Ovary (tissue), 9 donors: Measurements from ENCODE around the gene MUC21. TPM values are rescaled to one million over a fixed set of nuclear protein-coding genes. Genes with fewer than 3 reads are reported as not detected.

Source experiments
- DNase-seq, 5 donors: peaks; one replicate each; pipeline ENCODE4 v3.0.0-alpha.2; 2019 to 2020
- H3K27ac ChIP-seq, 2 donors: fragments of 200-600 bp; one replicate each; pipeline versions ENCODE4 v1.5.1 to v1.8.0; 2019 to 2022
- H3K27me3 ChIP-seq: fragments of 200-600 bp; one replicate; pipeline ENCODE4 v1.8.0; 2022
- H3K36me3 ChIP-seq: fragments of 200-600 bp; sonication (generic); one replicate; pipeline ENCODE4 v1.5.1; 2019
- H3K4me1 ChIP-seq: one replicate; pipeline ENCODE4 v1.8.1; 2013; ENCODE audit warnings: mild to moderate bottlenecking, moderate library complexity; ENCODE audit not compliant: insufficient read depth
- H3K4me3 ChIP-seq: fragments of 200-600 bp; sonication (generic); one replicate; pipeline ENCODE4 v1.5.1; 2017
- H3K9me3 ChIP-seq, 2 donors: fragments of 200-600 bp in 1 of 2; sonication (generic) in 1 of 2; one replicate each; pipeline versions ENCODE4 v1.5.1 to v1.8.1; 2013 to 2019; ENCODE audit warnings: mild to moderate bottlenecking in 1 of 2, moderate library complexity in 1 of 2
- EP300 ChIP-seq: sonication (generic); formaldehyde crosslinking; IDR thresholded peaks from one replicate; pipeline ENCODE4 v1.6.1; 2017; ENCODE audit warnings: antibody characterized with exemption
- POLR2A ChIP-seq: fragments of 450-650 bp; IDR thresholded peaks from one replicate; pipeline ENCODE4 v1.6.1; 2017; ENCODE audit warnings: antibody characterized with exemption, mild to moderate bottlenecking, moderate library complexity
- WGBS, 3 donors: extraction: QIAGEN DNeasy Blood & Tissue Kit in 1 of 3; methylation state at CpG; one replicate each; pipeline versions ENCODE4 v1.1.5 to v1.1.7; 2013 to 2017; 5-methylcytosine and 5-hydroxymethylcytosine counted together
- intact Hi-C, 4 donors: fragments of 100-400 bp; cut with DNase I; formaldehyde crosslinking; loops; one replicate each; pipeline versions ENCODE4 v1.11.0 to v1.15.1; 2022 to 2023
- polyA plus RNA-seq, 2 donors: library from polyadenylated mRNA; stranded (reverse); fragments of 200-250 nt in 1 of 2; fragments of 350-450 nt in 1 of 2; fragmentation: Illumina TruSeq in 1 of 2; extraction: RNeasy Lipid Tissue Mini Kit (QIAGEN cat#74804) in 1 of 2; gene quantifications; one replicate each; pipeline ENCODE4 v1.2.3, GENCODE V29; 2013 to 2014
- total RNA-seq, 7 donors: library from RNA; depleted of rRNA in 2 of 7; stranded (reverse); fragments of >200 nt in 2 of 7; fragmentation: NEBNext Ultra II Directional in 3 of 7; extraction: Animal tissue kit (Norgen Biotek cat#: 25700) in 3 of 7; gene quantifications; one replicate each; pipeline versions ENCODE4 v1.1.0 to v1.2.4, GENCODE V29; 2016 to 2023
- TF ChIP-seq, protein P1 (sequence below), 3 donors: fragments of 450-650 bp in 2 of 3; fragments of 200-600 bp in 1 of 3; IDR thresholded peaks; one replicate each; pipeline versions ENCODE4 v1.5.1 to v1.8.0; 2016 to 2022; ENCODE audit warnings: antibody characterized with exemption in 3 of 3, mild to moderate bottlenecking in 1 of 3
- donor health status: DM: no; HTN: no; CAD: no; lungs with moderate emphysema.
- donor health status: DM: no; HTN: no; CAD: no.
- donor health status: Bipolar disorder and iron deficiency.
- donor health status: DM: yes; HTN: yes; CAD: no.
- donor health status: DM: no; HTN: no; CAD: no.
- donor health status: DM: yes; HTN: yes; CAD: no.

MUC21 gene
- total and polyA plus RNA-seq, 9 donors, result not detected

GRCh38 chr6:31035862-31036497 is 52.5 kb downstream of the MUC21 start:
- DNase-seq, result no peak
- H3K36me3 ChIP-seq, result no peaks in the 10 kb centered on the region
- no peaks in the 10 kb centered on the region for H3K27me3 ChIP-seq
- no peak overlapping the region for H3K4me3 ChIP-seq
- no peak overlapping the region for H3K27ac ChIP-seq
- no peaks in the 10 kb centered on the region for H3K9me3 ChIP-seq
- 14 to 34% (median 16%) methylated on average over 4 of the region's 4 CpGs for WGBS, 3 donors
- TF ChIP-seq, protein P1, sequence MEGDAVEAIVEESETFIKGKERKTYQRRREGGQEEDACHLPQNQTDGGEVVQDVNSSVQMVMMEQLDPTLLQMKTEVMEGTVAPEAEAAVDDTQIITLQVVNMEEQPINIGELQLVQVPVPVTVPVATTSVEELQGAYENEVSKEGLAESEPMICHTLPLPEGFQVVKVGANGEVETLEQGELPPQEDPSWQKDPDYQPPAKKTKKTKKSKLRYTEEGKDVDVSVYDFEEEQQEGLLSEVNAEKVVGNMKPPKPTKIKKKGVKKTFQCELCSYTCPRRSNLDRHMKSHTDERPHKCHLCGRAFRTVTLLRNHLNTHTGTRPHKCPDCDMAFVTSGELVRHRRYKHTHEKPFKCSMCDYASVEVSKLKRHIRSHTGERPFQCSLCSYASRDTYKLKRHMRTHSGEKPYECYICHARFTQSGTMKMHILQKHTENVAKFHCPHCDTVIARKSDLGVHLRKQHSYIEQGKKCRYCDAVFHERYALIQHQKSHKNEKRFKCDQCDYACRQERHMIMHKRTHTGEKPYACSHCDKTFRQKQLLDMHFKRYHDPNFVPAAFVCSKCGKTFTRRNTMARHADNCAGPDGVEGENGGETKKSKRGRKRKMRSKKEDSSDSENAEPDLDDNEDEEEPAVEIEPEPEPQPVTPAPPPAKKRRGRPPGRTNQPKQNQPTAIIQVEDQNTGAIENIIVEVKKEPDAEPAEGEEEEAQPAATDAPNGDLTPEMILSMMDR (IDR thresholded peaks at IDR 0.05), result no peak
- intact Hi-C loops, result no loop called here
- H3K4me1 ChIP-seq, result no peaks in the 10 kb centered on the region

DNA sequence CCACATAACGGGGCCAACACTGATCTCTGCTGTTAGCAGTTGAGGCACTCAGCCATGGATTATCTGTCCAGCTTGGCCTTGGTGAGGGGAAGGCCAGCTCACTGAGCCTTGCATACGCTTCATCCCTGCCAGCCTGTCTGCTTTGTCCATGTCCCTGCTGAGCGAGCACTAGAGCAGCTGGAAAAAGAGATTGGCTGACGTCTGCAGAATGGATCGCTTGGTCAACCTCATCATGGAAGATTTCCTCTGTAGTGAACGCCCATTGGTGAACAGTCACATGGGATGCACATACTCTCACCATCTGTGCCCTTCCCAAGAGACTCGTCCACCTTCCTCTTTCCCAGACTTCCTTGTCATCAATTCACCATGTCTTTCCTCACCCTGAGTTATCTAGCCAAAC is 53.7 kb downstream of the MUC21 start:
- no peak overlapping the region for H3K4me3 ChIP-seq
- no peaks in the 10 kb centered on the region for H3K9me3 ChIP-seq
- no peaks in the 10 kb centered on the region for H3K4me1 ChIP-seq
- H3K27me3 ChIP-seq, result no peaks in the 10 kb centered on the region
- intact Hi-C loops, result no loop called here
- H3K27ac ChIP-seq, result no peak overlapping the region
- WGBS, 3 donors, result 85 to 94% (median 91%) methylated on average over 7 of the region's 7 CpGs
- no peak for DNase-seq
- H3K36me3 ChIP-seq, result no peaks in the 10 kb centered on the region
- TF ChIP-seq POLR2A (no peak), EP300 (no peak)
- TF ChIP-seq, protein P1 (IDR thresholded peaks at IDR 0.05), result no peak

- intact Hi-C loops, result no loop called here
- Histone ChIP-seq H3K9me3 (no peaks in the 10 kb centered on the region), H3K36me3 (no peaks in the 10 kb centered on the region), H3K4me1 (no peaks in the 10 kb centered on the region), H3K4me3 (no peak overlapping the region), H3K27ac (no peak overlapping the region), H3K27me3 (no peaks in the 10 kb centered on the region)
- 45 to 54% (median 52%) methylated on average over 3 of the region's 3 CpGs for WGBS, 3 donors
- no peak for DNase-seq
- TF ChIP-seq POLR2A, result no peak
- TF ChIP-seq, protein P1 (IDR thresholded peaks at IDR 0.05), result no peak
- TF ChIP-seq EP300, result no peak
These were observed 54.2 kb downstream of the MUC21 start for GRCh38 chr6:31037682-31038081.

- H3K4me1 ChIP-seq, result no peaks in the 10 kb centered on the region
- no peak overlapping the region for H3K27ac ChIP-seq
- no peaks in the 10 kb centered on the region for H3K9me3 ChIP-seq
- TF ChIP-seq EP300 (no peak), POLR2A (no peak)
- TF ChIP-seq, protein P1 (IDR thresholded peaks at IDR 0.05), result no peak
- H3K4me3 ChIP-seq, result no peak overlapping the region
- WGBS, 3 donors, result 89 to 91% (median 91%) methylated on average over 8 of the region's 8 CpGs
- no peak for DNase-seq
- H3K27me3 ChIP-seq, result no peaks in the 10 kb centered on the region
- no peaks in the 10 kb centered on the region for H3K36me3 ChIP-seq
- intact Hi-C loops, result no loop called here
These were observed 55.0 kb downstream of the MUC21 start for GRCh38 chr6:31038559-31038958.

Other genes with a start within 250 kb of the MUC21 start
- 100 to 1,000 TPM in 6 of 7 donors, 10 to 100 TPM in 1; 64.1 to 154 (median 116) TPM for gene FLOT1, start 241.0 kb upstream of the MUC21 start, total RNA-seq
- gene FLOT1, start 241.0 kb upstream of the MUC21 start, polyA plus RNA-seq, result 100 to 1,000 TPM; 124 to 180 TPM
- gene IER3, start 239.2 kb upstream of the MUC21 start, total RNA-seq, result 100 to 1,000 TPM in 1 of 7 donors, 10 to 100 TPM in 5, 1 to 10 TPM in 1; 9.7 to 221 (median 20.6) TPM
- gene IER3, start 239.2 kb upstream of the MUC21 start, polyA plus RNA-seq, result 10 to 100 TPM; 16.1 to 30.6 TPM
- gene DDR1, start 99.2 kb upstream of the MUC21 start, total RNA-seq, result 100 to 1,000 TPM in 2 of 7 donors, 10 to 100 TPM in 5; 20.1 to 116 (median 83.7) TPM
- 10 to 100 TPM; 21.7 to 35.4 TPM for gene DDR1, start 99.2 kb upstream of the MUC21 start, polyA plus RNA-seq
- gene GTF2H4, start 75.5 kb upstream of the MUC21 start, total RNA-seq, result 10 to 100 TPM in 6 of 7 donors, 1 to 10 TPM in 1; 5.6 to 43.9 (median 25.7) TPM
- 10 to 100 TPM; 22.0 to 24.5 TPM for gene GTF2H4, start 75.5 kb upstream of the MUC21 start, polyA plus RNA-seq
- 10 to 100 TPM in 6 of 7 donors, 1 to 10 TPM in 1; 6.7 to 32.3 (median 19.8) TPM for gene VARS2, start 69.5 kb upstream of the MUC21 start, total RNA-seq
- gene VARS2, start 69.5 kb upstream of the MUC21 start, polyA plus RNA-seq, result 10 to 100 TPM; 17.0 to 23.4 TPM
- gene SFTA2, start 51.5 kb upstream of the MUC21 start, total RNA-seq, result 1 to 10 TPM in 1 of 7 donors, under 1 TPM in 2, not detected in 4; 0.80 to 3.1 (median 0.82) TPM
- not detected for gene SFTA2, start 51.5 kb upstream of the MUC21 start, polyA plus RNA-seq
- under 1 TPM in 1 of 7 donors, not detected in 6; under 0.01 TPM for gene MUCL3, start 42.7 kb upstream of the MUC21 start, total RNA-seq
- not detected for gene MUCL3, start 42.7 kb upstream of the MUC21 start, polyA plus RNA-seq
- gene MUC22, start 26.8 kb downstream of the MUC21 start, total RNA-seq, result not detected
- not detected for gene MUC22, start 26.8 kb downstream of the MUC21 start, polyA plus RNA-seq
- gene C6orf15, start 128.9 kb downstream of the MUC21 start, total RNA-seq, result not detected
- gene C6orf15, start 128.9 kb downstream of the MUC21 start, polyA plus RNA-seq, result not detected
- gene PSORS1C1, start 131.1 kb downstream of the MUC21 start, total RNA-seq, result 1 to 10 TPM in 5 of 7 donors, under 1 TPM in 2; 0.45 to 7.7 (median 2.2) TPM
- gene PSORS1C1, start 131.1 kb downstream of the MUC21 start, polyA plus RNA-seq, result 1 to 10 TPM; 3.8 to 7.8 TPM
- gene CDSN, start 136.7 kb downstream of the MUC21 start, total RNA-seq, result under 1 TPM in 1 of 7 donors, not detected in 6; 0.34 TPM
- under 1 TPM in 1 of 2 donors, not detected in 1; 0.05 TPM for gene CDSN, start 136.7 kb downstream of the MUC21 start, polyA plus RNA-seq
- gene PSORS1C2, start 155.3 kb downstream of the MUC21 start, total RNA-seq, result not detected
- gene PSORS1C2, start 155.3 kb downstream of the MUC21 start, polyA plus RNA-seq, result not detected
- gene CCHCR1, start 174.1 kb downstream of the MUC21 start, total RNA-seq, result 10 to 100 TPM; 11.2 to 31.5 (median 25.6) TPM
- gene CCHCR1, start 174.1 kb downstream of the MUC21 start, polyA plus RNA-seq, result 10 to 100 TPM; 11.9 to 21.2 TPM
- gene TCF19, start 174.9 kb downstream of the MUC21 start, total RNA-seq, result 1 to 10 TPM; 3.9 to 9.9 (median 6.7) TPM
- gene TCF19, start 174.9 kb downstream of the MUC21 start, polyA plus RNA-seq, result 1 to 10 TPM; 7.1 to 7.2 TPM
- 10 to 100 TPM in 1 of 7 donors, 1 to 10 TPM in 3, under 1 TPM in 2, not detected in 1; 0.28 to 61.2 (median 3.6) TPM for gene POU5F1, start 187.0 kb downstream of the MUC21 start, total RNA-seq
- gene POU5F1, start 187.0 kb downstream of the MUC21 start, polyA plus RNA-seq, result under 1 TPM; 0.25 to 0.41 TPM